ENCODE results near the gene VDAC2.

VDAC2 gene

DNA sequence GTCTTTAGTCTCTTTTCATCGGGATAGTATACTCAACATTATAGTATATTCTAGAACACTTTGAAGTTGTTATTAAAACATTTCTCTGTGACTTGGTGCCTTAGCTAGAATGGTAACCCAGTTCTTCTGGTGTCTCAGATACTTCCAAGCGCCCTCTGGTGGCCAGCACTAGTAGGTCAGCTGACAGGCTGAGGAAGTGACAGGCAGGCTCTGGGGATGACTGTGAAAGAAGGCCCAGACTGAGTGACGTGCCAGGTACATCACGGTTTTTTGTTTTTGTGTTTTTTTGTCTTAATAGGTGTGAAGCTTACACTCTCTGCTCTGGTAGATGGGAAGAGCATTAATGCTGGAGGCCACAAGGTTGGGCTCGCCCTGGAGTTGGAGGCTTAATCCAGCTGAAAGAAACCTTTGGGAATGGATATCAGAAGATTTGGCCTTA is 20.0 kb downstream of the VDAC2 start:
- DNase-seq (ENCODE audit: low read depth in 2 of 2): peak; percentile 87 to 90

GRCh38 chr10:75231672-75232581 is 21.3 kb downstream of the VDAC2 start:
- DNase-seq (ENCODE audit: low read depth in 2 of 2): no peak

GRCh38 chr10:75233444-75234016 is 22.9 kb downstream of the VDAC2 start:
- no peak for DNase-seq (ENCODE audit: low read depth in 2 of 2)

GRCh38 chr10:75234017-75234682 is 23.6 kb downstream of the VDAC2 start:
- peak; percentile 98 for DNase-seq (ENCODE audit: low read depth in 2 of 2)

DNA sequence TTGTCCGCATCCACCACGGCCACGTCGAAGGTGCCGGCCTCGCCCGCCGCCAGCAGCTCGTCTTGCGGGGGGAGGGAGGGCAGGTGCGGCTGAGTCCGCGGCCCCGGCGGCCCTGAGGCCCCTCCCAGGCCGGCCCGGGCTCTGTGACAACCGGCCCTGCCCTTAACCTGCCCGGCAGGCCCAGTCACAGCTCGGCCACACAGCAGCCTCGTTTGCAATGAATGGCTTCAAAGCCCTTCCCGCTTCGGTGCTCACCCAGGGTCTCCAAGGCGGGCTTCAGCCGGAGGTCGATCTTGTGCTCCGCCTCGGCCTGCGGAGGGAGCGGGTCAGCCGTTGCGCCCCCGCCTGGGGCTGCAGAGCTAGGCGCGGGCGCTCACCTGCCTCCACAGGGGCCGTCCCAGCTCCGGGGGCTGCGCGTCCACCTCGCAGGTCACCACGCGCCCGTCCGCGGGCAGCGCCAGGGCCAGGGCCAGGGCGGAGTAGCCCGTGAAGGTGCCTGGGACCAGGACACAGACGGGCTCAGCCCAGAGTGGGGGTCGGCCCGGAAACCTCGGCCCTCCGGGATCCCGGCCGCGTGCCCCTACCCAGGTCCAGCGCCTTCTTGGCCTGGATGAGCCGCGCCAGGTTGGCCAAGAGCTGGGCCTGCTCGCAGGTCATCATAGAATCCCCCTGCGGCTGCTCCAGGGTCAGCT is 24.2 kb downstream of the VDAC2 start:
- no peak for DNase-seq (ENCODE audit: low read depth in 2 of 2)

GRCh38 chr10:75235375-75236177 is 25.0 kb downstream of the VDAC2 start, which contains the start of gene COMTD1:
Gene COMTD1, minus strand, starts transcription at chr10:75235957. Its CDS starts 29 bp downstream, at chr10:75235928.
- DNase-seq (ENCODE audit: low read depth in 2 of 2): peak; percentile 93 to 94

GRCh38 chr10:75236178-75236825 is 25.7 kb downstream of the VDAC2 start:
- no peak for DNase-seq (ENCODE audit: low read depth in 2 of 2)

DNA sequence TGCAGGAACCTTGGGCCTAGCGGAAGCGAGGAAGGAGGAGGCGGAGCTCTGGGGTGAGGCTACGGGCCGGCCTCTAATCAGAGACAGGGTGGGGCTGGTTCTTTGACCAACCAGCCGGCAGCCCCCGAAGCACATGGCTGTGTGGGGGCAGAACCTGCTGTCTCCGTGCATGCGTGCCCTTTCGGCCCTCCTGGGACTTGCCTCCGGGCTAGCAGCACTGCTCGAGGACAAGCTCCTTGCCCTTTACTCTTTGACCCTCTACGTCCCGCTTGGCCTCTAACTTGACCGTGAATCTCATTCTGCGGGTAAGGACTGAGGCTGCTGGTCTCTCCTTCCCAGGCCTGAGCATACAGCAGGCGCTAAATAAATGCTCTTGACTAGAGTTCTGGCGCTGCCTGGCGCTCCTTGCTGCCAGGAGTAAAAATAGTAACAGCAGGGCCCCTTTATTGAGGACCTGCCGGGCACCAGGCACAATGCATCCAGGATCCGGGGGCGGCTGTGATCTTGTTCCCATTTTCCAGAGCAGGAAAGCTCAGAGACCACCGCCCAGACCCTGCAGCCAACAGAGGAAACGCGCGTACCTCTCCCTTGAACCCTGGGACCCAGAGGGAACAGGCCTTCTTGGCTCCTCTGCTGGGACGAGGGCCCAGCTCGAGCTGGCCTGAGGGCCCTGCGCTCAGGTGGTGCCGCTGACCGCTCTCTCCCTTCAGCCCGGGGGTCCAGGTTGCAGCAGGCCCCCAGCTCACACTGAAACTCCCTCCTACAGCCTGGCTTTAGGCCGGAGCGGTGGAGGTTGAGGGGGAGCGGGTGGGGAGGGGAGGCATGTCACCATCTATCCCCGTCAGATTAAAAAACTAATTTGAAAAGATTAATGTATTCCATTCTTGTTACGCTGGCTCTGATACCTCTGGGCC is 27.8 kb downstream of the VDAC2 start:
- no peak for DNase-seq (ENCODE audit: low read depth in 2 of 2)

GRCh38 chr10:75239096-75239790 is 28.6 kb downstream of the VDAC2 start:
- DNase-seq (ENCODE audit: low read depth in 2 of 2): no peak

GRCh38 chr10:75240329-75241076 is 29.9 kb downstream of the VDAC2 start:
- no peak for DNase-seq (ENCODE audit: low read depth in 2 of 2)

- no peak for DNase-seq (ENCODE audit: low read depth in 2 of 2)
These were observed 32.8 kb downstream of the VDAC2 start for GRCh38 chr10:75243426-75243825.

- DNase-seq (ENCODE audit: low read depth in 2 of 2): no peak
These were observed 34.1 kb downstream of the VDAC2 start for GRCh38 chr10:75244487-75245353.

DNA sequence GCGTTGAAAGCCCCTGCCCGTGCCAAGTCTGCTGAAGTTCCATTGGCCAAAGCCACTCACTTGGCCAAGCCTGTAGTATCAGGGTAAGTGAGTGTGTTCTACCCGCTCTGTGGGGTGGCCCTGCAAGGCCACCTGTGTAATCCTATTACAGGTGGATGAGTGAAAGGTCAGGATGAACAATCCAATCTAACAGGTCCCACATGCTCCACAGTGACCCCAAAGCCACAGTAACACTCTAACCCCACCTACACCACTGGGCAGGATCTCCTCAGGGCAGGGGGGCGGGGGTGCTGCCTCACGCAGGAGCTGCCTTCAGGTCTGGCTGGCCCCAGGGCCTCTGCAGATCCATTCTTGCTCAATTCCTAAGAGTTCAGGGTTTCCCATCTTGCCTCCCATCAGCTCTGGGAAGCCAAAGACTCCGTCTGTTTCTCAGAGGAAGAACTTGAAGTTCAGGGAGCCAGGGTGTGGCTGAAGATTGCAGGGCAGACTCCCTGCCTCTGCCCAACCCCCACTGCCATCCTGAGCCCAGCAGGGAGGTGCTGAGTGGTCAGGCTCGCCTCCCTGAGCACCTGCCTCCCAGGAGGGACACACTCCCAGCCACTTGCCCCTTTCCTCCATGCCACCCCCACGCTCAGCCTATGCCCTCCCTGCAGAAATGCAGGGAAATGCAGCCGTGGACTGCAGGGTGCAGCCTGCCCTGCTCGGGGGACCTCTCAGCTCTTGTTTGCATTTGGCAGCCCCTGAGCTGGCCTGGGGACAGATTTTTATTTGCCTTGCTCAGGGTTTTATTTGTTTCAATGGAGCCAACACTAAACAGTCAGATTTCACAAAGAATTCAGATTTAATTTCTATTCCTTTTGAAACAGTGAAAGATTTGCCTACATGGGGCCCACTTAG is 35.0 kb downstream of the VDAC2 start:
- no peak for DNase-seq (ENCODE audit: low read depth in 2 of 2)

- no peak for DNase-seq (ENCODE audit: low read depth in 2 of 2)
These were observed 35.9 kb downstream of the VDAC2 start for GRCh38 chr10:75246506-75246905.

DNA sequence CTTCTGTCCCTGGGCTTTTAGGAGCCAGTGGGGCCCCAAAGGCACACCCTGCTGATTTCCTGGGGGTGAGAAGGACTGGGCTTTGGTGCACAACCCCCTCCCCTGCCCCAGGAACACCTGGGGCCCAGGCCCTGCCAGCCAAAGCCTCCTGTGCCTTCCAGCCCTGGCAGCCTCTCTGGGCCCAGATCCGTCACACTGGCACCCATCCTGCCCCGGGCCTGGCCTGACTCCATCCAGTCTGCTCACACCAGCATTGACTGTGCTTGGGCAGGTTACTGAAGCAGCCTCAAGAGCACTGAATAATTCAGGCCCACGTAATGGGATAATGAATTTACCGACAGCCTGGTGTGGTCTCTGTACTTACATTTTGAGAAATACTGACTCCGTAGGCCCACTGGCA is 37.2 kb downstream of the VDAC2 start:
- no peak for DNase-seq (ENCODE audit: low read depth in 2 of 2)

- no peak for DNase-seq (ENCODE audit: low read depth in 2 of 2)
These were observed 40.3 kb downstream of the VDAC2 start for GRCh38 chr10:75250934-75251333.
